IMR-90 (cell line): ENCODE measurements around the gene AHDC1. TPM values are rescaled to one million over a fixed set of nuclear protein-coding genes. Genes with fewer than 3 reads are reported as not detected.

Source experiments
- ATAC-seq: fragments of 200-7000 bp; cut with Tn5 transposase; 2 replicates; pipeline ENCODE4 v1.9.1; 2020; ENCODE audit warnings: low read depth, mild to moderate bottlenecking, moderate library complexity
- BruUV-seq: library from RNA; stranded (reverse); fragments of 400-500 nt; replicated peaks from 2 replicates; lab custom pipeline; 2021; lab: Mats Ljungman, UMichigan
- CTCF ChIA-PET: fragments of 300-600 bp; formaldehyde crosslinking; extraction: SDS; loops from one replicate; lab custom pipeline; 2021; ENCODE audit warnings: antibody characterized with exemption; lab: Yijun Ruan, JAX
- POLR2A ChIA-PET: fragments of 300-600 bp; sonication (Branson Sonifier 250); formaldehyde crosslinking; loops from one replicate; lab custom pipeline; 2022; ENCODE audit warnings: antibody characterized with exemption; ENCODE audit not compliant: unreplicated experiment; lab: Charles Lee
- DNase-seq: peaks from one replicate; pipeline ENCODE4 v3.0.0; 2013
- H2AFZ ChIP-seq: replicated peaks from 2 replicates; pipeline ENCODE3; 2013; ENCODE audit warnings: low read length, mild to moderate bottlenecking; ENCODE audit not compliant: poor library complexity
- H2AK5ac ChIP-seq: 2 replicates; pipeline ENCODE4 v1.6.1; 2013; ENCODE audit warnings: low read depth, low read length, inconsistent platforms
- H2AK9ac ChIP-seq: replicated peaks from 2 replicates; pipeline ENCODE3; 2013; ENCODE audit warnings: mild to moderate bottlenecking, low read depth, low read length, moderate library complexity; ENCODE audit not compliant: poor library complexity
- H2BK120ac ChIP-seq: 2 replicates; pipeline ENCODE4 v1.6.1; 2013; ENCODE audit warnings: low read depth, low read length, inconsistent platforms
- H2BK15ac ChIP-seq: 3 replicates; pipeline ENCODE4 v1.6.1; 2013; ENCODE audit warnings: low read depth, low read length, inconsistent platforms
- H2BK20ac ChIP-seq: 2 replicates; pipeline ENCODE4 v1.6.1; 2013; ENCODE audit warnings: low read depth, mild to moderate bottlenecking, inconsistent platforms, low read length, moderate library complexity
- H2BK5ac ChIP-seq: 2 replicates; pipeline ENCODE4 v1.6.1; 2013; ENCODE audit warnings: mild to moderate bottlenecking, low read depth, low read length, inconsistent platforms; ENCODE audit not compliant: poor library complexity, severe bottlenecking
- H3K14ac ChIP-seq: replicated peaks from 2 replicates; pipeline ENCODE4 v1.6.1; 2013; ENCODE audit warnings: low read depth, low read length, inconsistent platforms
- H3K18ac ChIP-seq: 2 replicates; pipeline ENCODE4 v1.6.1; 2013; ENCODE audit warnings: low read depth, low read length, control low read depth
- H3K23ac ChIP-seq: 2 replicates; pipeline ENCODE4 v1.6.1; 2013; ENCODE audit warnings: low read depth, low read length, inconsistent platforms
- H3K27ac ChIP-seq: 2 replicates; pipeline ENCODE4 v1.5.1; 2013; ENCODE audit warnings: mild to moderate bottlenecking, control low read depth, low read length; ENCODE audit not compliant: insufficient read depth
- H3K27me3 ChIP-seq: 2 replicates; pipeline ENCODE4 v1.6.1; 2013; ENCODE audit warnings: low read length; ENCODE audit not compliant: control insufficient read depth, insufficient read depth
- H3K36me3 ChIP-seq: 2 replicates; pipeline ENCODE4 v1.6.1; 2013; ENCODE audit warnings: low read length, mixed read lengths; ENCODE audit not compliant: control insufficient read depth, insufficient read depth
- H3K4ac ChIP-seq: 2 replicates; pipeline ENCODE4 v1.6.1; 2013; ENCODE audit warnings: low read depth, low read length, inconsistent platforms
- H3K4me1 ChIP-seq: 2 replicates; pipeline ENCODE4 v1.6.1; 2013; ENCODE audit warnings: low read length, mixed read lengths; ENCODE audit not compliant: control insufficient read depth, insufficient read depth
- H3K4me2 ChIP-seq: 2 replicates; pipeline ENCODE4 v1.6.1; 2013; ENCODE audit warnings: low read depth, mild to moderate bottlenecking, control low read depth, low read length, moderate library complexity
- H3K4me3 ChIP-seq: 2 replicates; pipeline ENCODE4 v1.5.1; 2013; ENCODE audit warnings: low read depth, mild to moderate bottlenecking, control low read depth, low read length, moderate library complexity; ENCODE audit not compliant: insufficient read depth
- H3K56ac ChIP-seq: 2 replicates; pipeline ENCODE4 v1.6.1; 2013; ENCODE audit warnings: low read length, inconsistent platforms; ENCODE audit not compliant: insufficient read depth; ENCODE audit errors: extremely low read depth
- H3K79me1 ChIP-seq, 2 experiments: 2 replicates each; pipeline ENCODE4 v1.6.1; 2013; ENCODE audit warnings: low read length in 2 of 2, inconsistent platforms in 1 of 2, low read depth in 1 of 2
- H3K9ac ChIP-seq: 2 replicates; pipeline ENCODE4 v1.6.1; 2013; ENCODE audit warnings: low read depth, low read length, control low read depth
- H3K9me1 ChIP-seq: 2 replicates; pipeline ENCODE4 v1.6.1; 2013; ENCODE audit warnings: low read length, inconsistent platforms; ENCODE audit not compliant: insufficient read depth
- H3K9me3 ChIP-seq: 2 replicates; pipeline ENCODE4 v1.6.1; 2013; ENCODE audit warnings: low read length; ENCODE audit not compliant: control insufficient read depth, insufficient read depth
- H4K20me1 ChIP-seq: 2 replicates; pipeline ENCODE4 v1.6.1; 2013; ENCODE audit warnings: low read length, inconsistent platforms; ENCODE audit not compliant: insufficient read depth
- H4K5ac ChIP-seq: 2 replicates; pipeline ENCODE4 v1.6.1; 2013; ENCODE audit warnings: mild to moderate bottlenecking, low read depth, low read length, control low read depth
- H4K8ac ChIP-seq, 2 experiments: 2 replicates each; pipeline ENCODE4 v1.6.1; 2013; ENCODE audit warnings: low read depth in 2 of 2, low read length in 2 of 2, control low read depth in 1 of 2, inconsistent platforms in 1 of 2
- H4K91ac ChIP-seq: 2 replicates; pipeline ENCODE4 v1.6.1; 2013; ENCODE audit warnings: low read depth, low read length, inconsistent platforms; ENCODE audit not compliant: insufficient read depth
- BHLHE40 ChIP-seq: fragments of 150-350 bp; IDR thresholded peaks from 2 replicates; pipeline ENCODE4 v1.6.1; 2016; ENCODE audit warnings: mild to moderate bottlenecking, low read depth, low read length
- CHD1 ChIP-seq: IDR thresholded peaks from 2 replicates; pipeline ENCODE4 v1.6.1; 2012; ENCODE audit warnings: low read depth, low read length, improper control_type of control experiment
- CTCF ChIP-seq: conservative IDR thresholded peaks from 2 replicates; pipeline ENCODE4 v1.5.1; 2012; ENCODE audit warnings: mild to moderate bottlenecking, low read depth, low read length, improper control_type of control experiment
- ELK1 ChIP-seq: fragments of 150-350 bp; IDR thresholded peaks from 2 replicates; pipeline ENCODE4 v1.6.1; 2016; ENCODE audit warnings: low read depth, mild to moderate bottlenecking, low read length, moderate library complexity, borderline replicate concordance
- FOS ChIP-seq: fragments of 150-350 bp; IDR thresholded peaks from 2 replicates; pipeline ENCODE4 v1.6.1; 2016; ENCODE audit warnings: low read depth, low read length
- MAFK ChIP-seq: IDR thresholded peaks from 2 replicates; pipeline ENCODE4 v1.6.1; 2012; ENCODE audit warnings: low read depth, low read length, improper control_type of control experiment
- MXI1 ChIP-seq: IDR thresholded peaks from 2 replicates; pipeline ENCODE4 v1.6.1; 2012; ENCODE audit warnings: low read depth, mild to moderate bottlenecking, low read length, moderate library complexity, borderline replicate concordance
- NFE2L2 ChIP-seq: fragments of 150-350 bp; IDR thresholded peaks from 2 replicates; pipeline ENCODE4 v1.6.1; 2016; ENCODE audit warnings: low read depth, mild to moderate bottlenecking, low read length
- RCOR1 ChIP-seq: IDR thresholded peaks from 2 replicates; pipeline ENCODE4 v1.6.1; 2012; ENCODE audit warnings: mild to moderate bottlenecking, low read length, improper control_type of control experiment; ENCODE audit not compliant: insufficient replicate concordance
- RFX5 ChIP-seq: IDR thresholded peaks from 2 replicates; pipeline ENCODE4 v1.8.0; 2012; ENCODE audit warnings: low read depth, mild to moderate bottlenecking, low read length, moderate library complexity
- SMC3 ChIP-seq: fragments of 150-350 bp; IDR thresholded peaks from 2 replicates; pipeline ENCODE4 v1.6.1; 2016; ENCODE audit warnings: low read depth, mild to moderate bottlenecking, antibody characterized with exemption, low read length, moderate library complexity
- USF2 ChIP-seq: fragments of 150-350 bp; IDR thresholded peaks from 2 replicates; pipeline ENCODE4 v1.6.1; 2017; ENCODE audit warnings: mild to moderate bottlenecking, antibody characterized with exemption, low read length, low read depth
- WGBS, 2 experiments: methylation state at CpG; one replicate each; pipeline versions ENCODE4 v1.1.5 to v1.1.7; 2013; ENCODE audit warnings: missing lambda C conversion rate in 2 of 2; ENCODE audit not compliant: insufficient read length in 1 of 2; ENCODE audit errors: extremely low coverage in 2 of 2; 5-methylcytosine and 5-hydroxymethylcytosine counted together
- dilution Hi-C: fragments of 300-500 bp; cut with HindIII; formaldehyde crosslinking; loops from one replicate; pipeline ENCODE4 v1.14.3; 2018; ENCODE audit warnings: low sequenced_read_pairs; ENCODE audit not compliant: unreplicated experiment
- in situ Hi-C: fragments of 300-500 bp; cut with MboI; formaldehyde crosslinking; loops from 3 replicates; pipeline ENCODE4 v1.14.3; 2019; ENCODE audit warnings: low sequenced_read_pairs, inconsistent platforms, mixed read lengths
- intact Hi-C: fragments of 100-400 bp; cut with micrococcal nuclease; formaldehyde crosslinking; loops from 2 replicates; pipeline ENCODE4 v1.10.0; 2022
- polyA plus RNA-seq, 3 experiments: library from polyadenylated mRNA; depleted of rRNA; stranded (reverse); fragments of >200 nt; gene quantifications; 2 replicates each; pipeline ENCODE4 v1.2.3, GENCODE V29; 2012; ENCODE audit warnings: low replicate concordance in 1 of 3
- total RNA-seq: library from RNA; depleted of rRNA; stranded (reverse); fragments of >200 nt; gene quantifications from 2 replicates; pipeline ENCODE4 v1.2.3, GENCODE V29; 2012

The AHDC1 gene
- total and polyA plus RNA-seq, 2 of the 4 experiments (the other 2 are of a cell fraction): 2.0 to 11.6 TPM

GRCh38 chr1:27615346-27616192 is 11.6 kb upstream of the AHDC1 start:
- H3K4ac ChIP-seq: no peak overlapping the region
- in situ Hi-C loops (no loop called here), intact Hi-C loops (no loop called here), dilution Hi-C loops (no loop called here)
- no peak overlapping the region for H2BK5ac ChIP-seq
- WGBS, 2 experiments: 44% methylated on average over 29 of the region's 41 CpGs; no CpG with 5 or more reads in 1 of the 2 experiments
- ChIA-PET POLR2A (no interaction called here), CTCF (no interaction called here)
- H3K9me1 ChIP-seq: no peaks in the 10 kb centered on the region
- H4K20me1 ChIP-seq: no peaks in the 10 kb centered on the region
- no peak overlapping the region for H3K4me3 ChIP-seq
- H3K56ac ChIP-seq: no peak overlapping the region
- no peaks in the 10 kb centered on the region for H3K4me1 ChIP-seq
- no peak overlapping the region for H2BK20ac ChIP-seq
- ATAC-seq (no peak), DNase-seq (no peak)
- H3K4me2 ChIP-seq: no peak overlapping the region
- TF ChIP-seq ELK1 (no peak), RCOR1 (no peak), BHLHE40 (no peak), CHD1 (no peak), NFE2L2 (no peak), MAFK (no peak), MXI1 (no peak), SMC3 (no peak), FOS (no peak), USF2 (no peak), CTCF (no peak), RFX5 (no peak)
- H2BK15ac ChIP-seq: no peak overlapping the region
- H3K27ac ChIP-seq: no peak overlapping the region
- H4K8ac ChIP-seq: no peak overlapping the region
- H3K79me1 ChIP-seq: no peaks in the 10 kb centered on the region
- H3K9ac ChIP-seq: no peak overlapping the region
- H2BK120ac ChIP-seq: no peak overlapping the region
- H3K14ac ChIP-seq: no peak overlapping the region
- peaks cover 34% of the 10 kb centered on the region for H3K27me3 ChIP-seq
- no peak overlapping the region for H3K18ac ChIP-seq
- H2AK5ac ChIP-seq: no peak overlapping the region
- H2AK9ac ChIP-seq: no peak overlapping the region
- no peak overlapping the region for H4K91ac ChIP-seq
- no peak overlapping the region for H3K23ac ChIP-seq
- no peaks in the 10 kb centered on the region for H3K36me3 ChIP-seq
- BruUV-seq: no TSS peak
- H2AFZ ChIP-seq: peak overlapping the region; percentile 70
- H4K5ac ChIP-seq: no peak overlapping the region
- H3K9me3 ChIP-seq: no peaks in the 10 kb centered on the region
